ENCODE results near the gene TAS2R1. TPM values are rescaled to one million over a fixed set of nuclear protein-coding genes. Genes with fewer than 3 reads are reported as not detected.
"Not testable (repeated sequence)": the region's sequence is repeated elsewhere in the genome, so short reads cannot be mapped to it uniquely, and the experiment has no call there.

The TAS2R1 gene
- total RNA-seq, 2 experiments from 2014 or later = not detected

- Mint-ChIP-seq H3K4me1 (no peaks in the 10 kb centered on the region), H3K27ac (no peak overlapping the region), H3K36me3 (no peaks in the 10 kb centered on the region), H3K4me3 (no peak overlapping the region), H3K27me3 (no peaks in the 10 kb centered on the region), H3K9me3 (peaks cover 7% of the 10 kb centered on the region)
- DNase-seq = no peak
Measured at GRCh38 chr5:9610364-9610763, 19.8 kb downstream of the TAS2R1 start.

GRCh38 chr5:9608093-9608492 is 22.1 kb downstream of the TAS2R1 start:
- Mint-ChIP-seq H3K4me3 (no peak overlapping the region), H3K27me3 (no peaks in the 10 kb centered on the region), H3K9me3 (peaks cover 10% of the 10 kb centered on the region), H3K27ac (no peak overlapping the region), H3K36me3 (no peaks in the 10 kb centered on the region), H3K4me1 (no peaks in the 10 kb centered on the region)
- DNase-seq = no peak

DNA sequence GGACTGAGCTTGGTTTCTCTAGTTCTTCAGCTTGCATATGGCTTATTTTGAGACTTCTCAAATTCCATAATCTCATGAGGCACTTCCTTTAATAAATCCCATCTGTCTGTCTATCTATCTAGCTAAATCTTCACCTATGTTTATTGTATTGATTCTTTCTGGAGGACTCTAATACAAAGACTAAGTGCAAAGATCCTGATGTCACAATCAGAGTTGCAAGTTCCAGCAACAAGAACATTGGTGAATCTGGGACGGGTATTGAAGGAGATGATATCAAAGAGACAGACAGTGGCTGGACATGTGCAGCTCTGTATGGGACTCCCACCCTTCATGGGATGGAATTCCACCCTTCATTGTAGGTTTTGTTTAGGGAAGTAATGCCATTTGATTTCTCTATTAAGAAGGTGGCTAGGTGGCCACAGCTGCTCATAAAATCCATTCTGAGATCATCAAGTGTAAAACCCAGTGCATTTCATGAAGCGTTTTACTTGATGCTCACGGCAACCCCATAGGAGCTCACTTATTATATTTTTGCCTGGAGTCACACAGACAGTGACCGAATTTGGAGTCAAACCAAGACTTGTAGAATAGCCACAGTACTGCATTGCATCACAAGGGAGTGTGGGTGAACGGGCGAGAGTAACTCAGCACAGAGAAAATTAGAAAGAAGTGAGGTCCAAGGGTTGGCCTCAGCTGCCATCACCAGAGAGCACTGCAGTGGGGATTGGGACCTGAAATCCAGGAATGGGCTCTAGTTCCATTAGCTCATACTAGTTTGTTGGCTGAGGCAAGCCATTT is 24.9 kb downstream of the TAS2R1 start:
- DNase-seq = no peak
- H3K9me3 Mint-ChIP-seq = peaks cover 3% of the 10 kb centered on the region
- H3K36me3 Mint-ChIP-seq = no peaks in the 10 kb centered on the region
- no peak overlapping the region for H3K4me3 Mint-ChIP-seq
- no peak overlapping the region for H3K27ac Mint-ChIP-seq
- no peaks in the 10 kb centered on the region for H3K4me1 Mint-ChIP-seq
- H3K27me3 Mint-ChIP-seq = no peaks in the 10 kb centered on the region

GRCh38 chr5:9604416-9604815 is 25.7 kb downstream of the TAS2R1 start:
- Mint-ChIP-seq H3K27me3 (no peaks in the 10 kb centered on the region), H3K4me3 (no peak overlapping the region), H3K27ac (no peak overlapping the region), H3K9me3 (peaks cover 3% of the 10 kb centered on the region), H3K4me1 (no peaks in the 10 kb centered on the region), H3K36me3 (no peaks in the 10 kb centered on the region)
- DNase-seq = no peak

- Mint-ChIP-seq H3K27me3 (no peaks in the 10 kb centered on the region), H3K27ac (no peak overlapping the region), H3K4me1 (no peaks in the 10 kb centered on the region), H3K36me3 (no peaks in the 10 kb centered on the region), H3K9me3 (peaks cover 3% of the 10 kb centered on the region), H3K4me3 (no peak overlapping the region)
- no peak for DNase-seq
Measured at GRCh38 chr5:9601055-9601739, 29.0 kb downstream of the TAS2R1 start.

DNA sequence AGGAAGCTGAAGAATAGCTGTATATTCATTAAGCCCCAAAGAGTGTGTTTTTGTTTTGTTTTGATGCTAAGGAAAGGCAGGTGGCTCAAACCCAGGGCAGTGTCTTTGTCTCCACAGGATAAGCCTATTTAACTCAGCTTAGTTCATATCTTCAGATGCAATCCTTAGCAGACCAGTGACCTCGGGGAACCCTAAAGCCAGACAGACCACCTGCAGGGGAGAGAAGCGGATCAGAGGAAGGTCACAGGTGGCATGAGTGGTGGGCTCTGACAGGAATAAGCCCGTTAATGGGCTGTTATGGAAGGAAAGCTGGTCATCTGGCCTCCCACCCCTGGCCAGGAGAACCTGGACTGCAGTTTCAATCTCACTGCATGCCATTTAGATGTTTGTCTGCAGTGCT is 30.8 kb downstream of the TAS2R1 start:
- no peaks in the 10 kb centered on the region for H3K4me1 Mint-ChIP-seq
- no peak for DNase-seq
- H3K36me3 Mint-ChIP-seq = no peaks in the 10 kb centered on the region
- H3K9me3 Mint-ChIP-seq = peaks cover 3% of the 10 kb centered on the region
- no peak overlapping the region for H3K4me3 Mint-ChIP-seq
- no peaks in the 10 kb centered on the region for H3K27me3 Mint-ChIP-seq
- no peak overlapping the region for H3K27ac Mint-ChIP-seq

GRCh38 chr5:9598329-9598728 is 31.8 kb downstream of the TAS2R1 start:
- DNase-seq, H3K27ac Mint-ChIP-seq, H3K36me3 Mint-ChIP-seq, H3K4me3 Mint-ChIP-seq, H3K4me1 Mint-ChIP-seq, H3K27me3 Mint-ChIP-seq, H3K9me3 Mint-ChIP-seq: not testable (repeated sequence)

DNA sequence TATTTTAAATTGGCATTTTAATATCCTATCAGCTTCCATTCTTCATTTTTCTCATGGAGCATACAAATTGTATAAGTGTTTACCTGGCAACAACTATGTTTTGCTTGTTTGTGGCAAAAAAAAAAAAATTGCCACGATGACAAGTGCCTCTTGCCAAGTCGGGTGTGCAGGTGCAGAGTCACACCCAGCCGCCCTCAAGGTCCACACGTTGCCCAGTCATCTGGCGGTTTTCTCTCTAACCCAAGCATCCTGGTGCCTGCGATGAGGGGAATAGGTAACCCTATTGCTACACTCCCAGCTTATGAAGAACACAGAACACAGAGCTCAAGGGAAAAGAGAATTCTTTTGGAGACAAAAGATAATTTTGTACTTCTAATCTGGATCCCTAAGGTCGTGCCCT is 32.8 kb downstream of the TAS2R1 start:
- not testable (repeated sequence) for H3K36me3 Mint-ChIP-seq, H3K4me3 Mint-ChIP-seq, H3K9me3 Mint-ChIP-seq, H3K27ac Mint-ChIP-seq, H3K4me1 Mint-ChIP-seq, DNase-seq, H3K27me3 Mint-ChIP-seq

DNA sequence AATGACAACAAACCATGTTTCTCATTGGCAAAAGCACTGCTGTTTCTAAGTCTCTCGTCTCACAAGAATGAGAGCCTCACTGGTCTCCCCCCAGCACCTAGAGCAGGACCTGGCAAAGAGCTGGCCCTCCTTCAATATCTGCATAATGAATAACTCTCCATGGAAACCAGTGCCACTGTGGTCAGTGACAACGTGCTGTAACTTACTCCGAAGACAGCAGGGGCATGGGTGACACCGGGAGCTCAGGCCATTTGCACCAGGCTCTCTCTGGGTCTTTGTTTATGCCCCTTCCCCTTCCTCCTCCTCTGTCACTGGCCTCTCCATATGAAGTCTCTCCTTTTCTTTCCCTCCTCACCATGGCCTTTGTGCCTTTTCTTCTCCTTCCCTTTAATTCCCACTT is 33.3 kb downstream of the TAS2R1 start:
- DNase-seq = no peak
- no peak overlapping the region for H3K4me3 Mint-ChIP-seq
- no peak overlapping the region for H3K27ac Mint-ChIP-seq
- no peaks in the 10 kb centered on the region for H3K27me3 Mint-ChIP-seq
- no peaks in the 10 kb centered on the region for H3K36me3 Mint-ChIP-seq
- no peaks in the 10 kb centered on the region for H3K4me1 Mint-ChIP-seq
- peaks cover under 1% of the 10 kb centered on the region for H3K9me3 Mint-ChIP-seq

- H3K27ac Mint-ChIP-seq = no peak overlapping the region
- no peaks in the 10 kb centered on the region for H3K27me3 Mint-ChIP-seq
- no peak for DNase-seq
- no peaks in the 10 kb centered on the region for H3K36me3 Mint-ChIP-seq
- no peak overlapping the region for H3K4me3 Mint-ChIP-seq
- H3K9me3 Mint-ChIP-seq = peaks cover 3% of the 10 kb centered on the region
- no peaks in the 10 kb centered on the region for H3K4me1 Mint-ChIP-seq
Measured at GRCh38 chr5:9596171-9596780, 33.9 kb downstream of the TAS2R1 start.

DNA sequence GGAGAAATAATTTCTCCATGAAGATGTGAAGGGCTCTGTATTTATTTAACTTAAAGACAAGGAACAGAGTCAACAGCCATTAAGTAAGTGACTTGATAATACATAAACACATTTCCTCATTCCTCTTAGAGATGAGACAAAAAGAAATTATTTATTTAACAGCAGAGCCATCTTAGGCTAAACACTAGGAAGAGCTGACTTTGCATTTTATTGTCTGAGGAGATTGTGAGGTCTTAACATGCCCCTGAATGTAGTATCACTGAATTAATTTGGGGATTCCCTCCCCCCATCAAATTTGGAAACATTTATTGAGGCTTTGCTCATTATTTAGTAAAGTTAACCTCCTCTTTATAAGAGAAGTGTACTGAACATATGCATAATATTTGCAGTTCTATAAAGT is 35.2 kb downstream of the TAS2R1 start:
- H3K36me3 Mint-ChIP-seq = no peaks in the 10 kb centered on the region

GRCh38 chr5:9589049-9589835 is 40.9 kb downstream of the TAS2R1 start:
- Mint-ChIP-seq H3K4me3 (no peak overlapping the region), H3K27ac (no peak overlapping the region), H3K27me3 (no peaks in the 10 kb centered on the region), H3K9me3 (peaks cover 4% of the 10 kb centered on the region), H3K4me1 (no peaks in the 10 kb centered on the region), H3K36me3 (no peaks in the 10 kb centered on the region)
- DNase-seq = no peak

More for the DNA sequence above, 35.2 kb downstream of the TAS2R1 start:
- no peak for DNase-seq
- no peaks in the 10 kb centered on the region for H3K27me3 Mint-ChIP-seq
- H3K27ac Mint-ChIP-seq = no peak overlapping the region
- no peaks in the 10 kb centered on the region for H3K4me1 Mint-ChIP-seq
- peaks cover 4% of the 10 kb centered on the region for H3K9me3 Mint-ChIP-seq
- no peak overlapping the region for H3K4me3 Mint-ChIP-seq

DNA sequence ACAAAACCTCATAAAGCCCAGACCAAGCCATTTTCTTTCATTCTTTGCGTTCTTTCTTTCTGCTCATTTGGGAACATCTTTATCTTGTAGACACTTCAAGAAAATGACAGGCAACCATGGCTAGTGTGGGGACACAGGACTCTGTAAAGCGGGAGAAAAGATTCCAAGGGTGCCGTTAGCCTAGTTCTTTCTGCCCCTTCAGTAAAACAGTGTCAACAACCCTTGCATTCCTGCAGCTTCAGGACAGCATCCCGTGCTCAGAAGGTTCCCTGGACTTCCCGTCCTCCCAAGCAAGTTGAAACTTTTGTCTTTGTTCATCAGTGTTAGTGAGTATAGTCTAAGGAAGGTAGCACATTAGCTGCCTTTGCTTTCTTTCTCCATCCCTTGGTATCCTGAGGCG is 41.9 kb downstream of the TAS2R1 start:
- H3K36me3 Mint-ChIP-seq = no peaks in the 10 kb centered on the region
- DNase-seq = no peak
- H3K4me1 Mint-ChIP-seq = no peaks in the 10 kb centered on the region
- H3K27ac Mint-ChIP-seq = no peak overlapping the region
- no peak overlapping the region for H3K4me3 Mint-ChIP-seq
- peaks cover 4% of the 10 kb centered on the region for H3K9me3 Mint-ChIP-seq
- H3K27me3 Mint-ChIP-seq = no peaks in the 10 kb centered on the region

- Mint-ChIP-seq H3K27me3 (no peaks in the 10 kb centered on the region), H3K36me3 (no peaks in the 10 kb centered on the region), H3K9me3 (peaks cover 4% of the 10 kb centered on the region), H3K4me3 (no peak overlapping the region), H3K4me1 (no peaks in the 10 kb centered on the region), H3K27ac (no peak overlapping the region)
- DNase-seq = no peak
Measured at GRCh38 chr5:9587135-9587534, 43.0 kb downstream of the TAS2R1 start.

- H3K36me3 Mint-ChIP-seq = no peaks in the 10 kb centered on the region
- no peak overlapping the region for H3K4me3 Mint-ChIP-seq
- no peaks in the 10 kb centered on the region for H3K27me3 Mint-ChIP-seq
- DNase-seq = no peak
- H3K9me3 Mint-ChIP-seq = no peaks in the 10 kb centered on the region
- H3K4me1 Mint-ChIP-seq = no peaks in the 10 kb centered on the region
- no peak overlapping the region for H3K27ac Mint-ChIP-seq
Measured at GRCh38 chr5:9582406-9582805, 47.7 kb downstream of the TAS2R1 start.
